HCT116 (cell line): Measurements from ENCODE around the gene BCAR3. TPM values are rescaled to one million over a fixed set of nuclear protein-coding genes. Genes with fewer than 3 reads are reported as not detected.

ENCODE experiments used
- ATAC-seq: fragments of 200-7000 bp; cut with Tn5 transposase; 2 replicates; pipeline ENCODE4 v1.9.1; 2020; ENCODE audit warnings: mild to moderate bottlenecking, moderate library complexity
- BruUV-seq: library from RNA; stranded (reverse); fragments of 400-500 nt; replicated peaks from 2 replicates; lab custom pipeline; 2021; lab: Mats Ljungman, UMichigan
- CTCF ChIA-PET: fragments of 300-600 bp; sonication (Branson Sonifier 250); formaldehyde crosslinking; loops from one replicate; lab custom pipeline; 2021; ENCODE audit warnings: antibody characterized with exemption; lab: Charles Lee
- POLR2A ChIA-PET: fragments of 300-600, 350-600 bp; sonication (Branson Sonifier 250); formaldehyde crosslinking; loops from one replicate; lab custom pipeline; 2021; ENCODE audit warnings: antibody characterized with exemption; lab: Charles Lee
- RAD21 ChIA-PET, 2 experiments: fragments of 300-600 bp; sonication (Branson Sonifier 250); formaldehyde crosslinking; loops; one replicate each; lab custom pipeline; 2023; ENCODE audit warnings: low total read pairs in 2 of 2; ENCODE audit not compliant: uncharacterized antibody in 2 of 2, unreplicated experiment in 2 of 2, low non-redundant PET in 1 of 2; lab: Charles Lee
- DNase-seq: peaks from one replicate; pipeline ENCODE4 v3.0.0-alpha.2; 2010; ENCODE audit warnings: low read depth, low spot score
- H2AFZ ChIP-seq: fragments of 200-600 bp; shearing (Covaris generic), sonication (generic); 2 replicates; pipeline ENCODE4 v1.6.1; 2017; ENCODE audit warnings: low read depth, mixed run types, mixed read lengths, antibody characterized with exemption, low read length; ENCODE audit not compliant: poor library complexity, severe bottlenecking
- H3K27ac ChIP-seq: 2 replicates; pipeline ENCODE4 v1.5.1; 2012; ENCODE audit warnings: low read depth, low read length
- H3K27me3 ChIP-seq: fragments of 200-600 bp; sonication (generic); 2 replicates; pipeline ENCODE4 v1.6.1; 2016; ENCODE audit warnings: mixed run types, low read length, mixed read lengths; ENCODE audit not compliant: insufficient read depth
- H3K36me3 ChIP-seq, 2 experiments: fragments of 200-500 bp in 1 of 2; fragments of 200-600 bp in 1 of 2; sonication (Bioruptor generic) in 1 of 2; sonication (generic) in 1 of 2; 2 replicates each; pipeline versions ENCODE4 v1.5.1 to v1.6.1; 2014 to 2016; ENCODE audit warnings: low read length in 2 of 2, inconsistent platforms in 1 of 2, mixed read lengths in 1 of 2, mixed run types in 1 of 2; ENCODE audit not compliant: insufficient read depth in 2 of 2, control insufficient read depth in 1 of 2
- H3K4me1 ChIP-seq, 2 experiments: fragments of 200-600 bp in 1 of 2; sonication (generic) in 1 of 2; 2 replicates each; pipeline versions ENCODE4 v1.5.1 to v1.6.1; 2012 to 2017; ENCODE audit warnings: low read length in 2 of 2, inconsistent platforms in 1 of 2, mild to moderate bottlenecking in 1 of 2, mixed read lengths in 1 of 2, mixed run types in 1 of 2, moderate library complexity in 1 of 2; ENCODE audit not compliant: insufficient read depth in 2 of 2, control insufficient read depth in 1 of 2
- H3K4me2 ChIP-seq: fragments of 200-600 bp; sonication (generic); 2 replicates; pipeline ENCODE4 v1.6.1; 2017; ENCODE audit warnings: mixed run types, low read length, mixed read lengths
- H3K4me3 ChIP-seq, 2 experiments: fragments of 200-600 bp in 1 of 2; sonication (generic) in 1 of 2; replicated peaks in 1 of 2; 2 replicates each; pipeline ENCODE4 v1.5.1; 2011 to 2016; ENCODE audit warnings: low read length in 2 of 2, control low read depth in 1 of 2, low read depth in 1 of 2, mild to moderate bottlenecking in 1 of 2, mixed read lengths in 1 of 2, mixed run types in 1 of 2
- H3K79me2 ChIP-seq: fragments of 200-600 bp; sonication (generic); 2 replicates; pipeline ENCODE4 v1.6.1; 2017; ENCODE audit warnings: mild to moderate bottlenecking, mixed run types, low read length, moderate library complexity, mixed read lengths; ENCODE audit not compliant: insufficient read depth
- H3K9ac ChIP-seq: fragments of 200-600 bp; sonication (generic); 2 replicates; pipeline ENCODE4 v1.6.1; 2016; ENCODE audit warnings: low read length, mixed read lengths
- H3K9me2 ChIP-seq: fragments of 200-600 bp; sonication (generic), shearing (Covaris generic); 2 replicates; pipeline ENCODE4 v1.6.1; 2017; ENCODE audit warnings: mixed run types, mild to moderate bottlenecking, moderate library complexity; ENCODE audit not compliant: insufficient read depth
- H3K9me3 ChIP-seq, 2 experiments: fragments of 200-500 bp in 1 of 2; fragments of 200-600 bp in 1 of 2; sonication (Bioruptor generic) in 1 of 2; sonication (generic) in 1 of 2; 2 replicates each; pipeline ENCODE4 v1.6.1; 2014 to 2017; ENCODE audit warnings: low read length in 2 of 2, mixed read lengths in 2 of 2, inconsistent platforms in 1 of 2, low read depth in 1 of 2, mild to moderate bottlenecking in 1 of 2, mixed run types in 1 of 2, moderate library complexity in 1 of 2; ENCODE audit not compliant: control insufficient read depth in 1 of 2, insufficient read depth in 1 of 2
- H4K20me1 ChIP-seq: fragments of 200-600 bp; sonication (generic), shearing (Covaris generic); 2 replicates; pipeline ENCODE4 v1.6.1; 2017; ENCODE audit warnings: mixed run types, mild to moderate bottlenecking, moderate library complexity; ENCODE audit not compliant: insufficient read depth
- CEBPB ChIP-seq: IDR thresholded peaks from 2 replicates; pipeline ENCODE4 v1.6.1; 2012; ENCODE audit warnings: low read depth
- CTCF ChIP-seq, 3 experiments: fragments of 200-600 bp in 1 of 3; sonication (generic) in 1 of 3; IDR thresholded peaks in 2 of 3; conservative IDR thresholded peaks in 1 of 3; 2 replicates each; pipeline ENCODE4 v1.5.1; 2012 to 2017; ENCODE audit warnings: low read depth in 2 of 3, low read length in 2 of 3, antibody characterized with exemption in 1 of 3, borderline replicate concordance in 1 of 3, control low read depth in 1 of 3, mild to moderate bottlenecking in 1 of 3, mixed read lengths in 1 of 3, mixed run types in 1 of 3, moderate library complexity in 1 of 3; ENCODE audit not compliant: insufficient read depth in 1 of 3
- EGR1 ChIP-seq: IDR thresholded peaks from 2 replicates; pipeline ENCODE4 v1.6.1; 2012; ENCODE audit warnings: low read depth
- ELF1 ChIP-seq: IDR thresholded peaks from 2 replicates; pipeline ENCODE4 v1.6.1; 2012; ENCODE audit warnings: low read depth, borderline replicate concordance
- EZH2 ChIP-seq: fragments of 200-600 bp; sonication (generic); IDR thresholded peaks from 2 replicates; pipeline ENCODE4 v1.6.1; 2017; ENCODE audit warnings: antibody characterized with exemption, mixed run types
- FOSL1 ChIP-seq: IDR thresholded peaks from 2 replicates; pipeline ENCODE4 v1.6.1; 2012; ENCODE audit warnings: low read depth
- JUND ChIP-seq: IDR thresholded peaks from 2 replicates; pipeline ENCODE4 v1.6.1; 2012
- MAX ChIP-seq: IDR thresholded peaks from 2 replicates; pipeline ENCODE4 v1.6.1; 2012
- REST ChIP-seq: IDR thresholded peaks from 2 replicates; pipeline ENCODE4 v1.6.1; 2012; ENCODE audit warnings: low read depth
- SP1 ChIP-seq: IDR thresholded peaks from 2 replicates; pipeline ENCODE4 v1.6.1; 2012; ENCODE audit warnings: low read depth
- SRF ChIP-seq: IDR thresholded peaks from 2 replicates; pipeline ENCODE4 v1.6.1; 2012; ENCODE audit warnings: low read depth
- YY1 ChIP-seq: IDR thresholded peaks from 2 replicates; pipeline ENCODE4 v1.6.1; 2011; ENCODE audit warnings: low read length, low read depth, moderate library complexity, mild to moderate bottlenecking; ENCODE audit not compliant: insufficient replicate concordance; ENCODE audit errors: extremely low read depth
- ZFX ChIP-seq: fragments of 450-650 bp; IDR thresholded peaks from 2 replicates; pipeline ENCODE4 v1.6.1; 2017
- ZNF274 ChIP-seq: fragments of 200-500 bp; sonication (Bioruptor generic); IDR thresholded peaks from 2 replicates; pipeline ENCODE4 v1.6.1; 2014; ENCODE audit warnings: mild to moderate bottlenecking, low read depth, low read length, inconsistent platforms
- intact Hi-C: fragments of 100-400 bp; cut with micrococcal nuclease; formaldehyde crosslinking; loops from 2 replicates; pipeline ENCODE4 v1.10.0; 2022
- total RNA-seq: library from RNA; stranded (reverse); gene quantifications from one replicate; pipeline ENCODE4 v1.2.1, GENCODE V29; 2021; ENCODE audit not compliant: unreplicated experiment

BCAR3 gene
- total RNA-seq, 1 experiment from 2014 or later = 24.5 TPM

- TF ChIP-seq MAX (no peak), REST (no peak), ELF1 (no peak), EZH2 (no peak)
Measured at GRCh38 chr1:93598396-93598795, 83.2 kb downstream of the BCAR3 start (continued).

- peaks cover 100% of the 10 kb centered on the region for H3K79me2 ChIP-seq
- intact Hi-C loops = no loop called here
- DNase-seq = no peak
Measured at GRCh38 chr1:93597709-93598108, 83.9 kb downstream of the BCAR3 start.

More at GRCh38 chr1:93597709-93598108, 83.9 kb downstream of the BCAR3 start:
- no peak for ATAC-seq
- H3K9ac ChIP-seq = no peak overlapping the region
- no peaks in the 10 kb centered on the region for H3K9me3 ChIP-seq
- POLR2A ChIA-PET = no interaction called here
- H3K27me3 ChIP-seq = no peaks in the 10 kb centered on the region
- no peaks in the 10 kb centered on the region for H4K20me1 ChIP-seq
- BruUV-seq = no TSS peak
- H3K4me3 ChIP-seq = no peak overlapping the region
- no peak overlapping the region for H3K4me2 ChIP-seq
- TF ChIP-seq MAX (no peak), CTCF (IDR thresholded peaks at IDR 0.05 in 2 of 3, conservative IDR thresholded peaks at IDR 0.05 in 1 of 3; ENCODE audit: borderline replicate concordance in 1 of 3, insufficient read depth in 1 of 3, low read depth in 2 of 3, low read length in 2 of 3) (no peak), ZNF274 (no peak), SRF (no peak), REST (no peak), SP1 (no peak), ZFX (no peak), EZH2 (no peak), CEBPB (no peak), FOSL1 (no peak), ELF1 (no peak), YY1 (no peak), EGR1 (no peak), JUND (no peak)
- TF ChIP-seq, all 23 proteins: peak for 0
- Histone ChIP-seq H3K36me3 (peaks cover 0 to 1% of the 10 kb centered on the region in 2 experiments; a peak in 1 of 4 replicates), H3K9me2 (no peaks in the 10 kb centered on the region), H2AFZ (no peak overlapping the region), H3K4me1 (peaks cover 16 to 20% of the 10 kb centered on the region in 2 experiments; a peak in 3 of 4 replicates), H3K27ac (no peak overlapping the region)
- ChIA-PET CTCF (no interaction called here), RAD21 (no interaction called here)
